GM21526 (cell line): ENCODE measurements around the gene RPAP3.
"Not testable (repeated sequence)": the region's sequence is repeated elsewhere in the genome, so short reads cannot be mapped to it uniquely, and the experiment has no call there.

ENCODE experiments used
- ATAC-seq: cut with Tn5 transposase; IDR thresholded peaks from one replicate; pipeline ENCODE4 v1.9.1; 2021; ENCODE audit warnings: moderate library complexity; ENCODE audit not compliant: unreplicated experiment, low FRiP score

Gene RPAP3

GRCh38 chr12:47687636-47688035 lies 18.2 kb downstream of the RPAP3 start:
- ATAC-seq: no peak

- no peak for ATAC-seq
Measured at GRCh38 chr12:47686645-47687240, 19.1 kb downstream of the RPAP3 start.

- no peak for ATAC-seq
Measured at GRCh38 chr12:47679785-47680184, 26.0 kb downstream of the RPAP3 start.

- ATAC-seq: no peak
Measured at GRCh38 chr12:47672068-47672467, 33.8 kb downstream of the RPAP3 start.

DNA sequence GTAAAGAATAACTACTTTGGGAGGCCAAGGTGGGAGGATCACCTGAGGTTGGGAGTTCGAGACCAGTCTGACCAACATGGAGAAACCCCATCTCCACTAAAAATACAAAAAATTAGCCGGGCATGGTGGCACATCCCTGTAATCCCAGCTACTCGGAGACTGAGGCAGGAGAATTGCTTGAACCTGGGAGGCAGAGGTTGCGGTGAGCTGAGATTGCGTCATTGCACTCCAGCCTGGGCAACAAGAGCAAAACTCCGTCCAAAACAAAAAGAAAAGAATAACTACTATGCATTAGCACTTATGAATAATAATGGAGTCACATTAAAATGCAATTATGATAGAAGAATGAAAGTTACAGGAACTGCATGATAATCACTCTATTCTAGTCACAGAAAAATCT lies 37.9 kb downstream of the RPAP3 start:
- ATAC-seq: not testable (repeated sequence)

- no peak for ATAC-seq
Measured at GRCh38 chr12:47652521-47653234, 53.2 kb downstream of the RPAP3 start.

- peak; percentile 55 for ATAC-seq
Measured at GRCh38 chr12:47651368-47652254, 54.2 kb downstream of the RPAP3 start.

GRCh38 chr12:47650469-47650868 lies 55.4 kb downstream of the RPAP3 start:
- peak; percentile 79 for ATAC-seq

DNA sequence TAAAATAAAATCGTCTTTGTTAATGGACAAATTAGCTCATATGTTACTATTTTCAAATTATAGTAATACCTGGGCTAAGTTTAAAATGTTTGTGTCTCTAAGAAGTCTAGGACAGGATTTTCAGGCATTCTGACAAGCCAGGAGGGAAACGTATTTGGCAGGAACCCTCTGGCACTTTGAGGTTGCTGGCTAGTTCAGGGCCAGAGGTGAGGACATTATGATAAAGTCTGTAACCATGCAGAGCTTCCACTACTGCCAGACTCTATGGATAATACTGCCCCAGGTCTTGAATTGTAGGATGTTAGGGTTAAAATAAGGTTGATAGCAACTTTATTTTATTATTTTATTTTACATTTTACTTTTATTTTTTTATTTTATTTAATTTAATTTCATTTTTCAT lies 56.4 kb downstream of the RPAP3 start:
- no peak for ATAC-seq

- ATAC-seq: no peak
Measured at GRCh38 chr12:47648056-47648579, 57.7 kb downstream of the RPAP3 start.

DNA sequence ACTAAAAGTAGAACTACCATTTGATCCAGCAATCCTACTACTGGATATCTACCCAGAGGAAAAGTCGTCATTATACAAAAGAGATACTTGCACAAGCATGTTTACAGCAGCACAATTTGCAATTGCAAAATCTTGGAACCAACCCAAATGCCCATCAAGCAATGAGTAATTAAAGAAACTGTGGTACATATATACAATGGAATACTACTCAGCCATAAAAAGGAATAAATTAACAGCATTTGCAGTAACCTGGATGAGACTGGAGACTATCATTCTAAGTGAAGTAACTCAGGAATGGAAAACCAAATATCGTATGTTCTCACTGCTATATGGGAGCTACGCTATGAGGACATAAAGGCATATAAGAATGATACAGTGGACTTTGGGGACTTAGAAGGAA lies 63.5 kb downstream of the RPAP3 start:
- not testable (repeated sequence) for ATAC-seq

DNA sequence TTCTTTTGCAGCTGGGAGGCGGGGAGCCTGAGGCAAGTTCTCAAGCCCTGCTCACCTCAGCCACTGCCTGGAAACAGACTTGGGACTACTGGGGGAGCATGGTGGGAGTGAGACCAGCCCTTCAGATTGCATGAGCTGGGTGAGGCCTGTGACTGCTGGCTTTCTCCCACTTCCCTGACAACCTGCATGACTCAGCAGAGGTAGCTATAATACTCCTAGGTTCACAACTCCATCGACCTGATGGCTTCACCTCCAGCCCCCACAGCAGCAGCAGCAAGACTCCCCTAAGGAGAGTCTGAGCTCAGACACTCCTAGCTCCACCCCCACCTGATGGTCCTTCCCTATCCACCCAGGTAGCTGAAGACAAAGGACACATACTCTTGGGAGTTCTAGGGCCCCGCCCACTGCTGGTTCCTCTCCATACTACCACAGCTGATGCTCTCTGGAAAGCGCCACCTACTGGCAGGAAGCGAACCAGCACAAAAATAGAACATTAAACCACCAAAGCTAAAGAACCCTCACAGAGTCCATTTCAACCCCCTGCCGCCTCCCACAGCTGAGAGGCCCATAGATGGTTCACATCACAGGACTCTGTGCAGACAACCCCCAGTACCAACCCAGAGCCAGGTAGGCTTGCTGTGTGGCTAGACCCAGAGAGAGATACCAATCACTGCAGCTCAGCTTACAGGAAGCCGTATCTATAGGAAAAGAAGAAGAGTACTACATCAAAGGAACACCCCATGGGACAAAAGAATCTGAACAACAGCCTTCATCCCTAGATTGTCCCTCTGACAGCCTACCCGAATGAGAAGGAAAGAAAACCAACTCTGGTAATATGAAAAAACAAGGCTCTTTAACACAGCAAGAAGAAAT lies 68.7 kb downstream of the RPAP3 start:
- ATAC-seq: no peak

GRCh38 chr12:47635770-47636169 lies 70.1 kb downstream of the RPAP3 start:
- ATAC-seq: not testable (repeated sequence)

DNA sequence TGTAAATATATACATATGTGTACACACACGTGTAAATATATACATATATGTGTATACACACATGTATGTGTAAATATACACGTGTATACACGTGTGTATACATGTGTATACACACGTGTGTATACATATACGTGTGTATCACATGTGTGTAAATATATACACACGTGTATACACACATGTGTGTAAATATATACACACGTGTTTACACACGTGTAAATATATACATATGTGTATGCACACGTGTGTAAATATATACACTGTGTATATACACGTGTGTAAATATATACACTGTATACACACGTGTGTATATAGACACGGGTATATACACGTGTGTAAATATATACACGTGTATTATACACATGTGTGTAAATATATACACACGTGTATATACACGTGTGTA lies 71.7 kb downstream of the RPAP3 start:
- no peak for ATAC-seq

- ATAC-seq: no peak
Measured at GRCh38 chr12:47621960-47622359, 83.9 kb downstream of the RPAP3 start.

- no peak for ATAC-seq
Measured at GRCh38 chr12:47617476-47617875, 88.4 kb downstream of the RPAP3 start.

DNA sequence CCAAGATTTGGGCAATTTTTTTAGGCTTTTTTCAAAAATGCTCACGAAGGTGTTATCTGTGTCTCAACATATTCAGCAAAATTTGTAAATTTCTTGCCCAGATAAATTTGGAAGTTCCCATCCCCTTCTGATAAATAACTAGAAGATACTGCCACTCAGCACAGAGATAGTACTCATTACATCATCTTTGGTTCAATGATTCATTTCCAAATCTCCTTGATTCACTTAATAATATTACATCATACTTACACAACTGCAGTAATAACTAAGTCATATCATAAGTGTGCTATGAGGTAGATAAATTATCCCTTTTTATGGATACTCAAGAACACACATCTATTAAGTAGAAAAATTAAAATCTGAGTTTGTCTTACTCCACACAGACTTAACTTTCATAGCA lies 89.4 kb downstream of the RPAP3 start:
- ATAC-seq: no peak

- ATAC-seq: no peak
Measured at GRCh38 chr12:47615711-47616110, 90.1 kb downstream of the RPAP3 start.

- ATAC-seq: no peak
Measured at GRCh38 chr12:47614521-47614920, 91.3 kb downstream of the RPAP3 start.

- ATAC-seq: no peak
Measured at GRCh38 chr12:47612953-47613352, 92.9 kb downstream of the RPAP3 start.
